ENCODE measurements around the gene SPAG17. TPM values are rescaled to one million over a fixed set of nuclear protein-coding genes. Genes with fewer than 3 reads are reported as not detected.

SPAG17 gene
- total RNA-seq, 2 donors from 2014 or later = 9.0 TPM; not detected in 1

DNA sequence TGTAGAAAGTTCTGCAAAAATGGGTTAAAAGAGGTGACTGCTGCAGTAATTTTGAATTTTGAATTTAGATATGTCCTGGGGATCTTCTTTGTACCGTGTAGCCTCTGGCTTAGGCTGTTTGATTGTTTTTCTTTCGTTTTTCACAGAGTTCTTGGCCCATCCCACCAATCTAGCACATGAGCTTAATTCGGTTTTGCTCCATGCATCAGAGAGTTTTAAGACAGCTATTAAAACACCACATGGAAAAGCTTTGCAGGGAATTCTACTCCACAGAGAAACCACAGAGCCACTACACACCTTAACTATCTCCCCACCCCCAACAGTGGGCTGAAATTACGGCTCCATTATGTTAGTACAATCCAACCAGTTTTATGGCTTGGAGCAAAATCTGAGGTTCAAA, 25.5 kb downstream of the SPAG17 start:
- H3K9me3 ChIP-seq = no peaks in the 10 kb centered on the region
- H3K27ac ChIP-seq = no peak overlapping the region
- no peak overlapping the region for H3K4me3 ChIP-seq
- no peaks in the 10 kb centered on the region for H3K4me1 ChIP-seq (replicated peaks)
- intact Hi-C loops (cut with DNase I) = no loop called here
- DNase-seq (ENCODE audit: low spot score) = no peak
- WGBS = 16% methylated on average over 4 of the region's 4 CpGs
- H3K36me3 ChIP-seq = no peaks in the 10 kb centered on the region
- no peaks in the 10 kb centered on the region for H3K27me3 ChIP-seq (replicated peaks; ENCODE audit: insufficient read depth)
- TF ChIP-seq POLR2A (IDR thresholded peaks at IDR 0.05) = no peak
- TF ChIP-seq, protein P1, sequence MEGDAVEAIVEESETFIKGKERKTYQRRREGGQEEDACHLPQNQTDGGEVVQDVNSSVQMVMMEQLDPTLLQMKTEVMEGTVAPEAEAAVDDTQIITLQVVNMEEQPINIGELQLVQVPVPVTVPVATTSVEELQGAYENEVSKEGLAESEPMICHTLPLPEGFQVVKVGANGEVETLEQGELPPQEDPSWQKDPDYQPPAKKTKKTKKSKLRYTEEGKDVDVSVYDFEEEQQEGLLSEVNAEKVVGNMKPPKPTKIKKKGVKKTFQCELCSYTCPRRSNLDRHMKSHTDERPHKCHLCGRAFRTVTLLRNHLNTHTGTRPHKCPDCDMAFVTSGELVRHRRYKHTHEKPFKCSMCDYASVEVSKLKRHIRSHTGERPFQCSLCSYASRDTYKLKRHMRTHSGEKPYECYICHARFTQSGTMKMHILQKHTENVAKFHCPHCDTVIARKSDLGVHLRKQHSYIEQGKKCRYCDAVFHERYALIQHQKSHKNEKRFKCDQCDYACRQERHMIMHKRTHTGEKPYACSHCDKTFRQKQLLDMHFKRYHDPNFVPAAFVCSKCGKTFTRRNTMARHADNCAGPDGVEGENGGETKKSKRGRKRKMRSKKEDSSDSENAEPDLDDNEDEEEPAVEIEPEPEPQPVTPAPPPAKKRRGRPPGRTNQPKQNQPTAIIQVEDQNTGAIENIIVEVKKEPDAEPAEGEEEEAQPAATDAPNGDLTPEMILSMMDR (IDR thresholded peaks at IDR 0.05) = no peak
- TF ChIP-seq POLR2AphosphoS5 (IDR thresholded peaks at IDR 0.05) = no peak

DNA sequence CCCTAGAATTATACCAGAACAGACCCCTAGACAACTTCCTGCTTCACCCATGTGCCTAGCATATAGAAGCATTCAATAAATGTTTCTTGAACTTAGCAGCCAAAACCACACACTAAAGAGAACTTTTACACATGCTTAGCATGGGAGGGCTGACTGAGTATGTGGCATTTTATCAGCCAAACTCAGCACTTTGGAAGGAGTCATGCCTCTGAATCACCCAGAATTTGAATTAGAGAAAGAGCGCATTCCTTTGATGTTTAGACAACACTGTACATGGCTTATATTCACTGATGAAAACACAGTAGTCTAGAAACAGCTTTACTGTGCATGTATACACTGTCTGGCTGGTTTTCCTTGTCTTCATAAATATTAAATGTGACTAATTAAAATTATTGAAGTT, 26.1 kb downstream of the SPAG17 start:
- 94% methylated on average over 1 of the region's 1 CpG for WGBS
- no peaks in the 10 kb centered on the region for H3K36me3 ChIP-seq
- no peak overlapping the region for H3K4me3 ChIP-seq
- no peaks in the 10 kb centered on the region for H3K4me1 ChIP-seq (replicated peaks)
- intact Hi-C loops (cut with DNase I) = no loop called here
- H3K9me3 ChIP-seq = no peaks in the 10 kb centered on the region
- no peak for DNase-seq (ENCODE audit: low spot score)
- TF ChIP-seq POLR2A (IDR thresholded peaks at IDR 0.05) (no peak), POLR2AphosphoS5 (IDR thresholded peaks at IDR 0.05) (no peak)
- TF ChIP-seq, protein P1 (IDR thresholded peaks at IDR 0.05) = no peak
- no peak overlapping the region for H3K27ac ChIP-seq
- H3K27me3 ChIP-seq (replicated peaks; ENCODE audit: insufficient read depth) = no peaks in the 10 kb centered on the region

DNA sequence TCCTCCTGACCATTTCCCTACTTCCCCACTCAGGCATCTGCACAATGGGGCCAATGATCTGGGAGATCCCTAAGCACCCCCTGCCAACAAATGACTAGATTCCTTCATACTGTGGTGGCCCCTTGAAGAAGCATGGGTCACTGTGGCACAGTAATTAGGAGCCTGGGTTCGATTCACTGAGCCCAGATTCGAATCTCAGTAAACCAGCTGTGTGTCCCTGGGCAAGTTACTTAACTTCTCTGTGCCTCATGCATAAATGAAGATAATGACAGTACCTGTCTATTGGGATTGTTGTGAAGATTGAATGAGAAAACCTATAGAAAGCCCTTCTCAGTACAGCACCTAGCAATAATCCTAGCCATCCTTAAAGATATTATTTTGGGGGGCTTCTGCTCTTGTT, 27.5 kb downstream of the SPAG17 start:
- no peaks in the 10 kb centered on the region for H3K27me3 ChIP-seq (replicated peaks; ENCODE audit: insufficient read depth)
- intact Hi-C loops (cut with DNase I) = no loop called here
- TF ChIP-seq, protein P1 (IDR thresholded peaks at IDR 0.05) = no peak
- no peak for TF ChIP-seq POLR2A (IDR thresholded peaks at IDR 0.05)
- no peaks in the 10 kb centered on the region for H3K9me3 ChIP-seq
- no peaks in the 10 kb centered on the region for H3K36me3 ChIP-seq
- no peak for DNase-seq (ENCODE audit: low spot score)
- no peak overlapping the region for H3K27ac ChIP-seq
- WGBS = 91% methylated on average over 2 of the region's 2 CpGs
- no peak overlapping the region for H3K4me3 ChIP-seq
- H3K4me1 ChIP-seq (replicated peaks) = no peaks in the 10 kb centered on the region

DNA sequence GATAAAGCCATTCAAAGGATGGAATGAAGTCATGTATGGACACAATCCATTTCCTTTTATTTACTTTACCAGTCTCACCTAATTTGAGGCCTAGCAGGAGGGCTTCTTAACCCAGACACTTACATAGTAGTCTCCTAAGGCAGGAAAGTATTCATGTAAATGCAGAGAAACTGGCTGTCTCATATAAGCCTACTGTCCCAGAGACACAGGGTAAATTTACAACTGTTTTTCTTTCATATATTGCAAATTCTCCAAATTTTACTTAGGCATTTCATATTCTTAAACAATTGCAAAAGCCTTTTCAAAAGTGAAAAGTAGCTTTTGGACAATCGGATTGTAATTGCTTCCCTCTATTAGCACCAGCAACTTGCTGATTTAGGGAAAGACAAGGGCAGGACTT, 29.9 kb downstream of the SPAG17 start:
- Histone ChIP-seq H3K36me3 (no peaks in the 10 kb centered on the region), H3K4me3 (no peak overlapping the region), H3K27ac (no peak overlapping the region), H3K4me1 (replicated peaks) (no peaks in the 10 kb centered on the region), H3K27me3 (replicated peaks; ENCODE audit: insufficient read depth) (no peaks in the 10 kb centered on the region), H3K9me3 (no peaks in the 10 kb centered on the region)
- intact Hi-C loops (cut with DNase I) = no loop called here
- no peak for TF ChIP-seq POLR2A (IDR thresholded peaks at IDR 0.05)
- no peak for TF ChIP-seq POLR2AphosphoS5 (IDR thresholded peaks at IDR 0.05)
- TF ChIP-seq, protein P1 (IDR thresholded peaks at IDR 0.05) = no peak
- 88% methylated on average over 1 of the region's 1 CpG for WGBS
- DNase-seq (ENCODE audit: low spot score) = no peak

DNA sequence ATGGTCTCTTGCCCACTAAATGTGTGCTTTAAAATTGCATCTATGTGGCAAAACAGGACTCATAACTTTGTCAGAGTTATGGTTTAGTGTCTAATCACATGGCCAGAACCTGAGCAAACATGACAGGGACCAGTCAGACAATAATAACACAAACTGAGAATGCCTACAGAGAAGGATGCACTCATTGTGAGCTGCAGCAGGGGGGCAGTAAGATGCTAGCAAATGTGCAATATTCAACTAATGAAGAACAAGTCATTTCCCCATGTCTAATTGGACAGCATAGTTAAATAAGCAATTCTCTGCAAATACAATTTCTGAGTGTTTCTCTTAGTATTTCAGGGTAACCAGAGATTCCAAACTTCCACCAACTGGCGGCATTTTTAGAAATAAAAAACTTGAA, 30.8 kb downstream of the SPAG17 start:
- TF ChIP-seq POLR2A (IDR thresholded peaks at IDR 0.05) (no peak), POLR2AphosphoS5 (IDR thresholded peaks at IDR 0.05) (no peak)
- TF ChIP-seq, protein P1 (IDR thresholded peaks at IDR 0.05) = no peak
- no peak overlapping the region for H3K4me3 ChIP-seq
- no peak overlapping the region for H3K27ac ChIP-seq
- DNase-seq (ENCODE audit: low spot score) = no peak
- no peaks in the 10 kb centered on the region for H3K27me3 ChIP-seq (replicated peaks; ENCODE audit: insufficient read depth)
- no peaks in the 10 kb centered on the region for H3K36me3 ChIP-seq
- WGBS = 96% methylated on average over 1 of the region's 1 CpG
- no peaks in the 10 kb centered on the region for H3K9me3 ChIP-seq
- intact Hi-C loops (cut with DNase I) = loop anchor here (5.0 kb wide), 1 partner anchor 853 kb away; no protein-coding TSS in a partner anchor
- H3K4me1 ChIP-seq (replicated peaks) = no peaks in the 10 kb centered on the region
